EL (cell line): ENCODE measurements around the gene SEC61B.
A peak's percentile ranks its signal among the peaks of the same experiment; 100 is the strongest.

Experiments
- DNase-seq: peaks from one replicate; pipeline ENCODE4 v3.0.0-alpha.2; 2016

Gene SEC61B

GRCh38 chr9:99239341-99240060, 17.4 kb downstream of the SEC61B start:
- peak; percentile 65 for DNase-seq

DNA sequence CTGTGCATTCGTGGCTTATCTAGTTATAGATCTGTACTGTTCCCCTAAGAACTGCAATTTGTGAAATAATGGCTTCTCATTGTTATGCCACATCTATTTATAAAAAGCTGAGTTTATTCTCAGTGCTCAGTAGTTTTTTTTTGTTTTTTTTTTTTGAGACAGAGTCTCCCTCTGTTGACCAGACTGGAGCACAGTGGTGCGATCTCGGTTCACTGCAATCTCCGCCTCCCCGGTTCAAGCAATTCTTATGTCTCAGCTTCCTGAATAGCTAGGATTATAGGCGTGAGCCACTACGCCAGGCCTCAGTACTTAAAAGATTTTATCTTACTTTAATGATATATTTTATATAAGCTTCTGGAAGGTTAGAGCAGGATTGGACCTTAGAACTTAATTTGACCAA, 19.0 kb downstream of the SEC61B start:
- DNase-seq, result no peak

GRCh38 chr9:99244344-99245260, 22.5 kb downstream of the SEC61B start:
- no peak for DNase-seq

DNA sequence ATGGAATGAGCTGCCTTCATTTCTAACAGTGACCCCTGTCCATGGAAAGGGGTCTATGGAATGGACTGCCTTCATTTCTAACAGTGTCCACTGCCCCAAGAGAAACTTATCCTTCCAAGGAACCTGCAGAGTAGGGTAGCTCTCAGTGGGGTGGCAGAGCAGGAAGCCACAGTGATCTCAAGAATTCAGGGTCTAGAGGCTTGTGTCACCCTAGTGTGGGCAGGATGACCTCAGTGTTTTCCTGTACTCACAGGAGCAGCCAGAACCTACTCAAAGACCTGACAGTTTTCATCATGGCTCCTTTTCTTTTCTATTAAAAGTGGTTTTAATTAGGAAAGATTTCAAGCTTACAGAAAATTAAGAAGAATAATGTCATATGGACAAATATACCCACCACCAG, 27.5 kb downstream of the SEC61B start:
- DNase-seq, result peak; percentile 53

DNA sequence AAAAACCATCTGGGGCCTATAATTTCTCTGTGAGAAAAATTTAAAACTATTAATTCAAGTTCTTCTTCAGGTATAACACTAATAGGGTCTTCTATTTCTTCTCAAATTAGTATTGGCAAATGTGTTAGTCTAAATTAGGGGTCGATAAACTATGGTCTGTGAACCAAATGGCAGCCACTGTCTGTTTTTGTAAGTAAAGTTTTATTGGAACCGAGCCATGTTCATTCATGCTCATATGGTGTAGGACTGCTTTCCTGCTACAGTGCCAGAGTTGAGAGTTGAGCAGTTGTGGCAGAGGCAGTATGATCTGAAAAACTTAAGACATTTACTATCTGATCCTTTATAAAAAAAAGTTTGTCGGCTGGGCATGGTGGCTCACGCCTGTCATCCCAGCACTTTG, 29.1 kb downstream of the SEC61B start:
- no peak for DNase-seq

- no peak for DNase-seq
These were observed 31.1 kb downstream of the SEC61B start for GRCh38 chr9:99253134-99253533.

DNA sequence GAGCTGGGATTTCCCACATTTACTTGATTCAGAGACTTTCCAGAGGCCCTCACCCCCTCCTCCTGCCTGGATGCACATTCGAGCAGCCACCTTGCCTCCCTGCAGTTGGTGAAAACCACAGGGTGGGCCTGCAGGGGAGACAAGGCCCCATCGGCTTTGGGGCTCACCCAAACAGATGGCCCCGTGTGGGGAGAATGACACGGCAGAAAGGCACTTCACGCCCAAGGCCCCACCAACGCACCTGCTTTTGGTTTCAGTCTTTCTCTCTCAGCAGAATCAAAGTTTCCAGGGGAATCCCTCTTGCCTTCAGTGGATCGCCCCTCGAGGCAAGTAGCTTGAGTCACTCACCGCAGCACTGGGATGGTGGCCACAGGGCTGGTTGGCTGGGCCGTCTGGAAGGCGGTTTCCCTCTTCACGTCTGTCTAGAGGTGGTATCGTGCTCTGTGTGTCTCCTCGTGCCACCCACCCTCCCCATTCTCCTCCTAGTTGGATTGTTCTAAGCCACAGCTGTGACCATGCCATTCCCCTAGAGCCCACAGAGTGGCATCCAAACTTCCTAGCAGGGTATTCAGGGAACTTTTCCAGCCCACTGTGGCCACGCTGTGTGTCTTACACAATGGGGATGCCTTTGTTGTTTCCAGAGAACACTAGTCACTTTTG, 31.8 kb downstream of the SEC61B start:
- DNase-seq, result peak; percentile 37

DNA sequence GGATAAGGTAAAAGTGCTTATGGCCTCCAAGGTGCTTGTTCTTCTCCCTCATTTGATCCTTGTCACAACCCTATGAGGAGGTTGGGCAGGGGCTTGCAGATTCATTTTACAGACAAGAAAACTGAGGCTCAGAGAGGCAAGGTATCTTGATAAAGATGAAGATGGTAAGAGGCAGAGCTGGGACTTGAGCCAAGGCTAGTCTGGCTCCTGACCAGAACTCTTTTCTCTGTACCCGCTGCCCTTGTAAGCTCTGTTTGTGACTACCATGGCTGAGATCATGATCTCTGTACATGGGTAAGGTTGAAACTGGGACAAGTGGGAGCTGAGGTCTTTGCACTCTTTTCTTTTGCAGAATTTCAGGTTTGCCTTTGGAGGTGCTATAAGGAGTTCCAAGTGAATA, 33.6 kb downstream of the SEC61B start:
- no peak for DNase-seq

GRCh38 chr9:99257723-99258389, 35.8 kb downstream of the SEC61B start:
- DNase-seq, result no peak

DNA sequence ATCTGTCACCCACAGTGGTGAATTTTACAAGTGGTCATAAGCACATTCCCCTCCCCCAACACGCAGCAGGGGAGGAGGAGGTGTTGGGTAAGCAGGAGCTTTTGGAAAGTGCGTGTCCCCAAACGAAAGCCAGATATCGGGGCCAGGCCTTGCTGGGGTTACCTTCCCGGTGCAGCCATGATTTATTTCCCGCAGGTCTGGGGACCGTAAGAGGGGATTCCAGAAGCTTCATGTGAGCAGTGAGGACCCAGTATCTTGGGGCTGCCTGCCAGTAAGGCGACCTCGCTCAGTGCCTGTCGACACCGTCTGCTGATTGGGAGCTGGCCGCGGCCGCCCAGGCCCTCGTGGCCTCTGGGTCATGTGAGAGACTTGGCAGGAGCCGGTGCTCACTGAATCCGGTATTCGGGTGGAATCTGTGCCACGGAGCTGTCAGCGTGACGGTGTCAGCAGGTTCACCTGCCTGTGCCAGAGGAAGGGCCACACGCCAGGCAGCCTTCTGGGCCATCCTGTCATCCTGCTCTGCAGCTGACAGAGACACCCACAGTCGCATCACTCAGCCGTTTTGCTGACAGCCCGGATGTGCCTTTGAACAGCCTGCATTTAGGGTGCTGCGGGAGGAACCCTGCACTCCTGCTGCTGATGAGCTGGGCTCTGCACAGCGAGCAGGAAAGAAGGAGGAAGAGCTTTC, 37.3 kb downstream of the SEC61B start:
- DNase-seq, result peak; percentile 34

- DNase-seq, result no peak
These were observed 39.8 kb downstream of the SEC61B start for GRCh38 chr9:99261923-99262322.

GRCh38 chr9:99262949-99263418, 40.9 kb downstream of the SEC61B start:
- no peak for DNase-seq

DNA sequence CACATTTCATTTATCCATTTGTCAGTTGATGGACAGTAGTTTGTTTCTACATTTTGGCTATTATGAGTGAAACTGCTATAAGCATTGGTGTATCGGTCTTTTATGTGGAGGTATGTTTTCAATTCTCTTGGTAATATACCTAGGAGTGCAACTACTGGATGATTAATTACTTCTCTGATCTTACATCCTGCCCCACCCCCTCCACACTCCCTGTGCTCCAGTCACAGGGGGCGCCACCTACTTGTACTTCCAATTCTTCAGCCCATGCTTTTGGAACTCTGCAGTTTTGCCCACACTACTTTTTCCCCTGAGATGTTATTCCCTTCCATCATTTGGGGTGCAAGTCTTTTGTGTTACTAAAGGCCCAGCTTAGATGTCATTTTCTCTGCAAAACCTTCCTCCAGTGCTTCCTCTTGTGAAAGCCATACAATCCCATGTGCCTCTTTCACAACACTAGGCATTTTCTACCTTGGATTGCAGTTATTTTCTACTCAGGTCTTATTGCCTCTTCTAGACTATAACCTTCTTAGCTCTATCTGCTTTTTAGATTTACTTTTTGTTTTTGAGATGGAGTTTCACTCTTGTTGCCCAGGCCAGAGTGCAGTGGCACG, 42.1 kb downstream of the SEC61B start:
- DNase-seq, result peak; percentile 42

GRCh38 chr9:99265691-99266090, 43.6 kb downstream of the SEC61B start:
- no peak for DNase-seq

DNA sequence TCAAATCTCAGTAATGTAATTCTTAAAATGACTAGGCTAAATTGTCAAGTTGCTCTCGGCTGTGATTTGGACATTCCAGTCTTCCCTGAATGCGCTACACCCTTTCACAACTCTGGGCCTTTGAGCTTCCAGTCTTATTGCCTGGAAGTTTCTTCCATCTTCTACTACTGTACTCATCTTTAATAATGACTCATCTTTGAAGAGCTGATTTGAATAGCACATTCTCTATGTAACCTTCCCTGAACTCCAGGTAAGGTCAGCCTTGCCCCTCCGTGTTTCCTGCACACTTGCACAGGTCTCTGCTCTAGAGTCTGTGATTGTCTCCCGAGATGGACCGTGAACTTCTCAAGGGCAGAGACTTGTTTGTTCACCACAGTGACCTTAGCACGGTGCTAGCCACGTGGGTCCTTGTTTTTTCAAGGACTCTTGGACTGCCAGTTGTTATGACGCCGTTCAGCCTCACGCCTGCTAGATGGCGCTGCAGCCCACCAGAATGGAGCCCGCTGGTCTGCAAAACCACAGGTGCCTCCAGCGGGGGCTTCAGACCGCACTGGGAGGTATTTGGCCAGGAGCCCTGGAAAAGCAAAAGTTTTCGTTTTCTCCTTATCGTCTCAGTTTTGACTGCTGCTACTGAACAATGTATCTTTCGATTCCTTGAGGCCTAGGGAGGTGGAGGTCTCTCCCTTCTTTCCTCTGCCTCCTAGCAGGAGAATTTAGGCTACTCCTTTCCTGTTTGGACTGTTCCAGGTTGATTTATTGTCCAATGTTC, 44.4 kb downstream of the SEC61B start:
- DNase-seq, result peak; percentile 68

- peak; percentile 70 for DNase-seq
These were observed 47.3 kb downstream of the SEC61B start for GRCh38 chr9:99269416-99269815.

DNA sequence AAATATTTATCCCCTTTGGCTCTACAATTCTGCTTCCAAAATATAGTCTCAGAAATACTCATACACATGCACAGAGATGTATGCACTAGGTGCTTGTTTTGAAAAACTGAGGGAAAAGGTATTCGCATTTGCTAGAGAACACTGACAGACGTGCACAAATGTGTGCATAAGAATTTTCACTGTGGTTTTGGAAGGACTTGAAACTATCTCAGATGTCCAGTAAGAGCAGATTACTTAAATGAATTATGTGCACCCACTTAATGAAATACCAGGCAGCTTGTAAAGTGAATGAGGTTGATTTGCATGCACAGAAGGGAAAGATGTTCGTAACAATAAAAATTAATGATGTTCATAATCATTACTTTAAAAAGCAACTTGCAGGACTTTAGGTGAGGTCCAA, 48.4 kb downstream of the SEC61B start:
- DNase-seq, result no peak

DNA sequence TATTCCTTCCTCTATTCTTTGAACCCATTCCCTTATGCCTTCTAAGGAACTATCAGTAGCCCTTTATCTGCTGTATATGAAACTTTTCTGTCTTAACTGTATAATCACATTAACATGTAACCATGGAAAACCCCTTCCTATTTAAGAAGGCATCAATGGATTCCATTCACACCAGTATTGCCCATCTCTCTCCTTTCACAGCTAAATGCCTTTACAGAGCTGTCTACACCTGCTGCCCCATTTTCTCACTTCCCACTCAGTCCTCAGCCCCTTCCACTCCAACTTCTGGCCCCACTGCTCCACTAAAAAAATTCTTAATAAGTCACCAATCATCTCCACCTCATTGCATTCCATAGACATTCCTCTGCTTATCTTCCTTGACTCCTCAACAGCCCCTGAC, 50.8 kb downstream of the SEC61B start:
- no peak for DNase-seq

DNA sequence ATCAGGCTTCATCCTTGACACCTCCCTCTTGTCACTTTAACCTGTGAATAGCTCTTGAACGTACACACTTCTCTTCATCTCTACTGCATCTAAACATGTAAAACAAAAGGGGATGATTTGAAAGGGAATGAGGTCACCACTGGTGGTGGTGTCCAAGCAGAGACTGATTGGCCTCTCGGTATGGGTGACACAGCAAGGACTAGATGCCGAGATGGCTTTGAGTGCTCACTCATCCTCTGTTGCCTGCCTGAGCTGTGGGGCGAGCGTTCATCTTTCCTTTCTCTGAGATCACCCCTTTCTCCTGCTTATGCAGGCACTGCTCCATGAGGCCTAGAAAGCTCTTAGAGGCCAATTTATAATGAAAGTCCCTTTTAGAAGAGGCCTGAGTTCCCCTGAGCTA, 51.9 kb downstream of the SEC61B start:
- DNase-seq, result no peak

DNA sequence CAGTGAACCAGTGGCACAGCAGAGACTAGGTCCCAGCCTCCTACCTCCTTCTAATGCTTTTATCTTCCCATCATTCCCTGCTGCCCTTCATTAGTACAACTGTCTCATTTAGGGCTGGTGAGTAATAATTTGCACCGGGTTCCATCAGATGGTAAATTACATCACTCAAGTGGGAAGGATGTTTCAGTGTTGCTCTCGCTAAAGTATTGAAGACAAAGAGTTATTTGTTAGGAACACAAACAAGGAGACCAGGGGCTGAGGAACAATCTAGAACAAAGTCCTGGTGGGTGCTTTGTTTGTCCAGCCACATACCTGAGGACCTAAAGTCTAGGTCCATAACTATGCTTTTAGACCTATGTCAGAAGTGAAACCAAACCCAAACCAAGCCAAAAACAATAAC, 52.4 kb downstream of the SEC61B start:
- DNase-seq, result no peak
